ENCODE data around the gene ANAPC10.
"Not testable (repeated sequence)": the region's sequence is repeated elsewhere in the genome, so short reads cannot be mapped to it uniquely, and the experiment has no call there.

Gene ANAPC10

GRCh38 chr4:145097821-145098674 is at the start of gene ANAPC10, which contains the start of gene ABCE1:
Gene ANAPC10, minus strand, starts transcription at chr4:145098196. Its CDS starts 2,097 bp downstream, at chr4:145096099.
Gene ABCE1, plus strand, starts transcription at chr4:145098311. Its CDS starts 6,102 bp downstream, at chr4:145104413.
- peak; percentile 90 for DNase-seq

GRCh38 chr4:145136219-145136618 is 38.2 kb upstream of the ANAPC10 start:
- not testable (repeated sequence) for DNase-seq

GRCh38 chr4:145132511-145133098 is 34.6 kb upstream of the ANAPC10 start:
- no peak for DNase-seq

GRCh38 chr4:145131848-145132247 is 33.9 kb upstream of the ANAPC10 start:
- no peak for DNase-seq

GRCh38 chr4:145130788-145131399 is 32.9 kb upstream of the ANAPC10 start:
- DNase-seq = no peak

- DNase-seq = no peak
Measured at GRCh38 chr4:145130130-145130529, 32.1 kb upstream of the ANAPC10 start.

- DNase-seq = no peak
Measured at GRCh38 chr4:145125396-145125795, 27.4 kb upstream of the ANAPC10 start.

GRCh38 chr4:145108128-145108527 is 10.1 kb upstream of the ANAPC10 start:
- no peak for DNase-seq

GRCh38 chr4:145107126-145107525 is 9.1 kb upstream of the ANAPC10 start:
- DNase-seq = no peak

- DNase-seq = no peak
Measured at GRCh38 chr4:145103496-145103895, 5.5 kb upstream of the ANAPC10 start.

- no peak for DNase-seq
Measured at GRCh38 chr4:145102619-145103018, 4.6 kb upstream of the ANAPC10 start.

- DNase-seq = no peak
Measured at GRCh38 chr4:145101091-145101490, 3.1 kb upstream of the ANAPC10 start.

GRCh38 chr4:145099653-145100052 is 1.7 kb upstream of the ANAPC10 start:
- DNase-seq = no peak

- no peak for DNase-seq
Measured at GRCh38 chr4:145098675-145099037, 660 bp upstream of the ANAPC10 start.

- no peak for DNase-seq
Measured at GRCh38 chr4:145097331-145097820, 620 bp downstream of the ANAPC10 start.

GRCh38 chr4:145093638-145094037 is 4.4 kb downstream of the ANAPC10 start:
- DNase-seq = no peak

- no peak for DNase-seq
Measured at GRCh38 chr4:145090380-145090779, 7.6 kb downstream of the ANAPC10 start.

GRCh38 chr4:145083891-145084605 is 13.9 kb downstream of the ANAPC10 start:
- DNase-seq = no peak

GRCh38 chr4:145081756-145082155 is 16.2 kb downstream of the ANAPC10 start:
- DNase-seq = no peak

GRCh38 chr4:145076469-145076855 is 21.5 kb downstream of the ANAPC10 start:
- DNase-seq = no peak

GRCh38 chr4:145075742-145076468 is 22.1 kb downstream of the ANAPC10 start:
- no peak for DNase-seq

GRCh38 chr4:145071560-145071959 is 26.4 kb downstream of the ANAPC10 start:
- no peak for DNase-seq

All from NCI-H2107 (cell line).